HG03469 (cell line): ENCODE data around the gene LIMS4.
A peak's percentile ranks its signal among the peaks of the same experiment; 100 is the strongest.
"Not testable (repeated sequence)": the region's sequence is repeated elsewhere in the genome, so short reads cannot be mapped to it uniquely, and the experiment has no call there.

Experiments used
- ATAC-seq: cut with Tn5 transposase; IDR thresholded peaks from one replicate; pipeline ENCODE4 v1.9.1; 2021; ENCODE audit warnings: mild to moderate bottlenecking, moderate library complexity, moderate number of reproducible peaks; ENCODE audit not compliant: unreplicated experiment

Gene LIMS4

GRCh38 chr2:110472171-110473058 is at the start of gene LIMS4:
Gene LIMS4, minus strand, starts transcription at chr2:110472816. Its CDS starts 38 bp downstream, at chr2:110472778.
- not testable (repeated sequence) for ATAC-seq

GRCh38 chr2:110499755-110500377 is 27.2 kb upstream of the LIMS4 start:
- ATAC-seq = peak; percentile 75

GRCh38 chr2:110496027-110496426 is 23.4 kb upstream of the LIMS4 start:
- ATAC-seq = not testable (repeated sequence)

- not testable (repeated sequence) for ATAC-seq
These were observed 21.9 kb upstream of the LIMS4 start for GRCh38 chr2:110494488-110494887.

GRCh38 chr2:110488991-110489390 is 16.4 kb upstream of the LIMS4 start:
- not testable (repeated sequence) for ATAC-seq

GRCh38 chr2:110482697-110483096 is 10.1 kb upstream of the LIMS4 start:
- not testable (repeated sequence) for ATAC-seq

GRCh38 chr2:110481200-110481599 is 8.6 kb upstream of the LIMS4 start:
- not testable (repeated sequence) for ATAC-seq

GRCh38 chr2:110480084-110480483 is 7.5 kb upstream of the LIMS4 start:
- ATAC-seq = not testable (repeated sequence)

GRCh38 chr2:110477370-110477769 is 4.8 kb upstream of the LIMS4 start:
- ATAC-seq = not testable (repeated sequence)

GRCh38 chr2:110476952-110477351 is 4.3 kb upstream of the LIMS4 start:
- ATAC-seq = not testable (repeated sequence)

GRCh38 chr2:110475627-110476359 is 3.2 kb upstream of the LIMS4 start:
- not testable (repeated sequence) for ATAC-seq

GRCh38 chr2:110474898-110475297 is 2.3 kb upstream of the LIMS4 start:
- ATAC-seq = peak; percentile 95

GRCh38 chr2:110473059-110473358 is 393 bp upstream of the LIMS4 start:
- ATAC-seq = not testable (repeated sequence)

- ATAC-seq = not testable (repeated sequence)
These were observed 3.7 kb downstream of the LIMS4 start for GRCh38 chr2:110468921-110469320.

- ATAC-seq = peak; percentile 92
These were observed 7.3 kb downstream of the LIMS4 start for GRCh38 chr2:110465312-110465711.

GRCh38 chr2:110462458-110462857 is 10.2 kb downstream of the LIMS4 start:
- not testable (repeated sequence) for ATAC-seq

GRCh38 chr2:110460318-110460717 is 12.3 kb downstream of the LIMS4 start:
- not testable (repeated sequence) for ATAC-seq

- not testable (repeated sequence) for ATAC-seq
These were observed 15.4 kb downstream of the LIMS4 start for GRCh38 chr2:110457214-110457590.

GRCh38 chr2:110456291-110457213 is 16.1 kb downstream of the LIMS4 start:
- ATAC-seq = not testable (repeated sequence)

GRCh38 chr2:110455080-110455670 is 17.4 kb downstream of the LIMS4 start:
- ATAC-seq = not testable (repeated sequence)
